ENCODE measurements around the gene MFAP3L. TPM values are rescaled to one million over a fixed set of nuclear protein-coding genes. Genes with fewer than 3 reads are reported as not detected.

MFAP3L gene
- total RNA-seq, 6 experiments from 2014 or later, result 23.2 to 84.3 (median 39.3) TPM

- ATAC-seq (no peak), DNase-seq (no peak)
- TF ChIP-seq CTCF (IDR thresholded peaks at IDR 0.05) (no peak), POLR2A (IDR thresholded peaks at IDR 0.05) (no peak)
- H3K36me3 ChIP-seq, result no peaks in the 10 kb centered on the region
- H3K4me1 ChIP-seq, result no peaks in the 10 kb centered on the region
- no peak overlapping the region for H3K4me3 ChIP-seq
- WGBS (ENCODE audit: insufficient coverage, low coverage, low lambda C conversion rate, missing lambda C conversion rate), result 77% methylated on average over 5 of the region's 5 CpGs
- no peaks in the 10 kb centered on the region for H3K9me3 ChIP-seq
- intact Hi-C loops (cut with DNase I), result no loop called here
- H3K27ac ChIP-seq, result no peak overlapping the region
- H3K27me3 ChIP-seq, result no peaks in the 10 kb centered on the region
These were observed 69.9 kb downstream of the MFAP3L start for GRCh38 chr4:169956091-169956843.

GRCh38 chr4:169955521-169955920 is 70.7 kb downstream of the MFAP3L start:
- intact Hi-C loops (cut with DNase I), result no loop called here
- no peaks in the 10 kb centered on the region for H3K9me3 ChIP-seq
- 93% methylated on average over 5 of the region's 5 CpGs for WGBS (ENCODE audit: insufficient coverage, low coverage, low lambda C conversion rate, missing lambda C conversion rate)
- DNase-seq, result no peak
- TF ChIP-seq CTCF (IDR thresholded peaks at IDR 0.05) (no peak), POLR2A (IDR thresholded peaks at IDR 0.05) (no peak)
- H3K4me1 ChIP-seq, result no peaks in the 10 kb centered on the region
- no peaks in the 10 kb centered on the region for H3K36me3 ChIP-seq
- no peak for ATAC-seq
- H3K27me3 ChIP-seq, result no peaks in the 10 kb centered on the region
- H3K4me3 ChIP-seq, result no peak overlapping the region
- H3K27ac ChIP-seq, result no peak overlapping the region

- peak in 2 of 4 donors; percentile 39 to 41 for ATAC-seq
- H3K4me3 ChIP-seq, result no peak overlapping the region
- no peaks in the 10 kb centered on the region for H3K9me3 ChIP-seq
- WGBS (ENCODE audit: insufficient coverage, low coverage, low lambda C conversion rate, missing lambda C conversion rate), result 55% methylated on average over 4 of the region's 4 CpGs
- TF ChIP-seq POLR2A (IDR thresholded peaks at IDR 0.05) (no peak), CTCF (IDR thresholded peaks at IDR 0.05) (no peak)
- H3K36me3 ChIP-seq, result no peaks in the 10 kb centered on the region
- no peaks in the 10 kb centered on the region for H3K27me3 ChIP-seq
- DNase-seq, result no peak
- no peaks in the 10 kb centered on the region for H3K4me1 ChIP-seq
- intact Hi-C loops (cut with DNase I), result no loop called here
- no peak overlapping the region for H3K27ac ChIP-seq
These were observed 73.8 kb downstream of the MFAP3L start for GRCh38 chr4:169952236-169953002.

GRCh38 chr4:169948271-169948670 is 77.9 kb downstream of the MFAP3L start:
- TF ChIP-seq CTCF (IDR thresholded peaks at IDR 0.05) (no peak), POLR2A (IDR thresholded peaks at IDR 0.05) (no peak)
- whole genome bisulfite sequencing (ENCODE audit: insufficient coverage, low coverage, low lambda C conversion rate, missing lambda C conversion rate), result 57% methylated on average over 3 of the region's 3 CpGs
- no peak for DNase-seq
- Histone ChIP-seq H3K36me3 (no peaks in the 10 kb centered on the region), H3K4me1 (no peaks in the 10 kb centered on the region), H3K27ac (no peak overlapping the region), H3K4me3 (no peak overlapping the region), H3K9me3 (no peaks in the 10 kb centered on the region), H3K27me3 (no peaks in the 10 kb centered on the region)
- intact Hi-C loops (cut with DNase I), result no loop called here
- no peak for ATAC-seq
